GM12891 (cell line): ENCODE results near the gene ERMP1.

Experiments used
- POLR2AphosphoS5 ChIP-seq: IDR thresholded peaks from 2 replicates; pipeline ENCODE4 v1.6.1; 2011; ENCODE audit warnings: low read depth, low read length, control low read depth
- TAF1 ChIP-seq: IDR thresholded peaks from 2 replicates; pipeline ENCODE4 v1.6.1; 2011; ENCODE audit warnings: low read depth, low read length, control low read depth

DNA sequence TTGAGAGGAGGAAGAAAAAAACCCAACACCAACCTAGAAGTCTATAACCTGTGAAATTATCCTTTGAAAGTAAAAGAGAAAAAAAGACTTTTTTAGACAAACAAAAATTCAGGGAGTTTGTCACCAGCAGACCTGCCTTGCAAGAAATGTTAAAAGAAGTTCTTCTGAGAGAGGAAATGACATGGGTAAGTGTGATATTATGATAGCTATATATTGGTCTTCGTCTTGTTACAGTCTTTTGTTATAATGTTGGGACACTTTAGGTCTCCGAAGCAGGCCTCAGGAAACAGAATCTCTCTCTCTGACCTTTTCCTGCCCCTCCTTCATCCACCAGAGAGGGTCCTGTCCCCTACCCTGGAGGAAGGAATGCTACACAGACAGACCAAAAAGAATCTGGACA lies 41.1 kb upstream of the ERMP1 start:
- no peak for TF ChIP-seq POLR2AphosphoS5
- no peak for TF ChIP-seq TAF1
